Gastrocnemius medialis (tissue), 4 donors: ENCODE results near the gene ZNF397.

Source experiments
- CTCF ChIP-seq, 5 experiments: fragments of 450-650 bp in 3 of 5; fragments of 200-600 bp in 2 of 5; sonication (generic) in 2 of 5; IDR thresholded peaks in 4 of 5; conservative IDR thresholded peaks in 1 of 5; 1 replicate in 4 of 5; 2 replicates in 1 of 5; pipeline ENCODE4 v1.5.1; 2016 to 2019; ENCODE audit warnings: antibody characterized with exemption in 5 of 5, mild to moderate bottlenecking in 3 of 5, moderate library complexity in 3 of 5
- POLR2A ChIP-seq, 2 donors: fragments of 450-650 bp; IDR thresholded peaks; one replicate each; pipeline ENCODE4 v1.6.1; 2017; ENCODE audit warnings: antibody characterized with exemption in 2 of 2, mild to moderate bottlenecking in 2 of 2, moderate library complexity in 2 of 2

GRCh38 chr18:35192415-35192814 lies 48.4 kb upstream of the ZNF397 start:
- TF ChIP-seq CTCF (IDR thresholded peaks at IDR 0.05 in 4 of 5, conservative IDR thresholded peaks at IDR 0.05 in 1 of 5) (no peak), POLR2A (IDR thresholded peaks at IDR 0.05) (no peak)
